Lung (tissue), 12 donors: ENCODE measurements around the gene VTI1A. TPM values are rescaled to one million over a fixed set of nuclear protein-coding genes. Genes with fewer than 3 reads are reported as not detected.

Experiments
- ATAC-seq: fragments of 200-7000 bp; cut with Tn5 transposase; one replicate; pipeline ENCODE4 v1.9.1; 2020; ENCODE audit warnings: moderate number of reproducible peaks; ENCODE audit not compliant: insufficient read depth, low FRiP score
- DNase-seq, 3 donors: peaks; one replicate each; pipeline ENCODE4 v3.0.0-alpha.2; 2013 to 2017
- H3K27ac ChIP-seq, 2 donors: one replicate each; pipeline ENCODE4 v1.5.1; 2013; ENCODE audit warnings: mild to moderate bottlenecking in 2 of 2, moderate library complexity in 2 of 2, control low read depth in 1 of 2, inconsistent platforms in 1 of 2, low read depth in 1 of 2, low read length in 1 of 2
- H3K27me3 ChIP-seq, 3 donors: one replicate each; pipeline ENCODE4 v1.5.1; 2013; ENCODE audit warnings: low read length in 2 of 3; ENCODE audit not compliant: control insufficient read depth in 3 of 3, insufficient read depth in 3 of 3
- H3K36me3 ChIP-seq, 4 donors: one replicate each; pipeline ENCODE4 v1.5.1; 2013; ENCODE audit warnings: low read length in 4 of 4, mild to moderate bottlenecking in 1 of 4, moderate library complexity in 1 of 4; ENCODE audit not compliant: control insufficient read depth in 4 of 4, insufficient read depth in 4 of 4
- H3K4me1 ChIP-seq, 5 donors: one replicate each; pipeline ENCODE4 v1.5.1; 2013; ENCODE audit warnings: low read length in 5 of 5, mild to moderate bottlenecking in 2 of 5, moderate library complexity in 1 of 5; ENCODE audit not compliant: control insufficient read depth in 5 of 5, insufficient read depth in 5 of 5
- H3K4me3 ChIP-seq: one replicate; pipeline ENCODE4 v1.5.1; 2013; ENCODE audit warnings: mild to moderate bottlenecking, control low read depth, moderate library complexity
- H3K9ac ChIP-seq, 2 donors: one replicate each; pipeline ENCODE4 v1.5.1; 2013; ENCODE audit warnings: low read length in 2 of 2, control low read depth in 1 of 2; ENCODE audit not compliant: insufficient read depth in 1 of 2
- H3K9me3 ChIP-seq, 4 donors: one replicate each; pipeline ENCODE4 v1.5.1; 2013; ENCODE audit warnings: low read length in 3 of 4, mild to moderate bottlenecking in 1 of 4, moderate library complexity in 1 of 4; ENCODE audit not compliant: control insufficient read depth in 4 of 4, insufficient read depth in 3 of 4
- WGBS, 2 donors: extraction: QIAGEN DNeasy Blood & Tissue Kit; methylation state at CpG; one replicate each; pipeline ENCODE4 v1.1.7; 2013; 5-methylcytosine and 5-hydroxymethylcytosine counted together
- polyA plus RNA-seq, 2 donors: library from polyadenylated mRNA; stranded (reverse); fragments of 200-250 nt; gene quantifications; one replicate each; pipeline ENCODE4 v1.2.1, GENCODE V29; 2013
- total RNA-seq, 2 donors: library from RNA; depleted of rRNA in 1 of 2; stranded (reverse); fragments of >200 nt in 1 of 2; gene quantifications; one replicate each; pipeline ENCODE4 v1.2.1, GENCODE V29; 2014 to 2021
- TF ChIP-seq, protein P1 (sequence below): IDR thresholded peaks from 2 replicates; pipeline ENCODE4 v1.5.1; 2012; ENCODE audit warnings: mild to moderate bottlenecking; ENCODE audit errors: control extremely low read depth, extremely low read depth
- donor health status: control.
- donor health status: control.
- donor health status: Bipolar disorder and iron deficiency.
- donor health status: healthy.
- donor health status: DM: yes; HTN: yes; CAD: no.

The VTI1A gene
- total and polyA plus RNA-seq, 4 donors, result 9.2 to 48.2 (median 28.4) TPM

DNA sequence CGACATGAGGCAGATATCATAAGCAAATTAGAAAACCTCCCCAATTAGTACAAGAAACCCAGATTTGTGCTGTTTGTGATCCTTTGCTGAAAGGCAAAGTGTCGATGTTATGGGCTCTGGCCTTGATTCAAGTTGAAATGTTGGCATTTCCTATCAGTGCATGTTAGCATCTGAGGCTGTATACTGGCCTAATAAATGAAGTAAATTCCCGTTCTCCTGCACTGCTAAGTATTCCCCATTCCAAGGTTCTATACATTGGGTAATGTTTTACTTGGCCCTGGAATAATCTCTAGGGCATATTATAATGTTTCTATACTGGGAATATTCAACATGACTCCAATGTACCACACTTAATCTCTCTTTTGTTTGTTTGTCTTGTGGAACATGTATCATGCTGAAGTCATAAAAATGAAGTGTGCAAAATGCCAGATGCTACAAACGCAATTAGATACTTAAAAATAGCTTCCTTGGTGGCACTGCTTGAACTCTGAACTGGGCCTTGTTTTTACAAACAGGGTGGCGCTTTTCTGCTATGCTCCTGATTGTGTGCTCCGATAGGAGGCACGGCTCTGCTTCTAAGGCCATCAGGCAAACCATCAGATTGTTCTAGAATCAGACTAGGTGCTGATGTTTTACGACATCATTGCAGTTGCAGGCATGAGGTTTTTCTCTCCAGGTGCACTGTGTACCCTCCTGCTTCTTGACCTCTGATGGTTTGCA lies 346.3 kb downstream of the VTI1A start:
- no peak for ATAC-seq
- peak in 2 of 3 donors; percentile 56 to 67 for DNase-seq
- 55 to 90% methylated on average over 8 of the region's 8 CpGs for WGBS, 2 donors
- Histone ChIP-seq H3K36me3 (no peaks in the 10 kb centered on the region), H3K27ac (no peak overlapping the region), H3K4me3 (no peak overlapping the region), H3K9ac (peak overlapping the region; percentile 6 to 63), H3K9me3 (peaks cover 0 to 3% (median 0%) of the 10 kb centered on the region in 4 donors), H3K27me3 (no peaks in the 10 kb centered on the region), H3K4me1 (peaks cover 0 to 23% (median 3%) of the 10 kb centered on the region in 5 donors)
- TF ChIP-seq, protein P1, sequence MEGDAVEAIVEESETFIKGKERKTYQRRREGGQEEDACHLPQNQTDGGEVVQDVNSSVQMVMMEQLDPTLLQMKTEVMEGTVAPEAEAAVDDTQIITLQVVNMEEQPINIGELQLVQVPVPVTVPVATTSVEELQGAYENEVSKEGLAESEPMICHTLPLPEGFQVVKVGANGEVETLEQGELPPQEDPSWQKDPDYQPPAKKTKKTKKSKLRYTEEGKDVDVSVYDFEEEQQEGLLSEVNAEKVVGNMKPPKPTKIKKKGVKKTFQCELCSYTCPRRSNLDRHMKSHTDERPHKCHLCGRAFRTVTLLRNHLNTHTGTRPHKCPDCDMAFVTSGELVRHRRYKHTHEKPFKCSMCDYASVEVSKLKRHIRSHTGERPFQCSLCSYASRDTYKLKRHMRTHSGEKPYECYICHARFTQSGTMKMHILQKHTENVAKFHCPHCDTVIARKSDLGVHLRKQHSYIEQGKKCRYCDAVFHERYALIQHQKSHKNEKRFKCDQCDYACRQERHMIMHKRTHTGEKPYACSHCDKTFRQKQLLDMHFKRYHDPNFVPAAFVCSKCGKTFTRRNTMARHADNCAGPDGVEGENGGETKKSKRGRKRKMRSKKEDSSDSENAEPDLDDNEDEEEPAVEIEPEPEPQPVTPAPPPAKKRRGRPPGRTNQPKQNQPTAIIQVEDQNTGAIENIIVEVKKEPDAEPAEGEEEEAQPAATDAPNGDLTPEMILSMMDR, result no peak

DNA sequence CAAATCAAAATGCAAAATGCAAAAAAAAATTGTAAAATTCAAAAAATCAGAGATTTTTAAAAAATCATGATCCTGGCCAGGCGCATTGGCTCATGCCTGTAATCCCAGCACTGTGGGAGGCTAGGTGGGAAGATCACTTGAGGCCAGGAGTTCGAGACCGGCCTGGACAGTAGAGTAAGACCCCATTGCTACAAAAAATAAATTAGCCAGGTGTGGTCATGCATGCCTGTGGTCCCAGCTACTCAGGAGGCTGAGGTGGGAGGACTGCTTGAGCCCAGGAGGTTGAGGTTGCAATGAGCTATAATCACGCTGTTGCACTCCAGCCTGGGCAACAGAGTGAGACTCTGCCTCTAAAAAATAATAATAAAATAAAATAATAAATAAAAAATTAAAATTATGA lies 347.2 kb downstream of the VTI1A start:
- no peak overlapping the region for H3K4me3 ChIP-seq
- H3K9ac ChIP-seq, result no peak overlapping the region
- ATAC-seq (no peak), DNase-seq (no peak)
- no peaks in the 10 kb centered on the region for H3K36me3 ChIP-seq
- H3K4me1 ChIP-seq, result peaks cover 0 to 23% (median 3%) of the 10 kb centered on the region in 5 donors
- no peaks in the 10 kb centered on the region for H3K27me3 ChIP-seq
- peaks cover 0 to 2% (median 0%) of the 10 kb centered on the region in 4 donors for H3K9me3 ChIP-seq
- H3K27ac ChIP-seq, result no peak overlapping the region
- TF ChIP-seq, protein P1, result no peak
- WGBS, 2 donors, result 95 to 99% methylated on average over 4 of the region's 4 CpGs

DNA sequence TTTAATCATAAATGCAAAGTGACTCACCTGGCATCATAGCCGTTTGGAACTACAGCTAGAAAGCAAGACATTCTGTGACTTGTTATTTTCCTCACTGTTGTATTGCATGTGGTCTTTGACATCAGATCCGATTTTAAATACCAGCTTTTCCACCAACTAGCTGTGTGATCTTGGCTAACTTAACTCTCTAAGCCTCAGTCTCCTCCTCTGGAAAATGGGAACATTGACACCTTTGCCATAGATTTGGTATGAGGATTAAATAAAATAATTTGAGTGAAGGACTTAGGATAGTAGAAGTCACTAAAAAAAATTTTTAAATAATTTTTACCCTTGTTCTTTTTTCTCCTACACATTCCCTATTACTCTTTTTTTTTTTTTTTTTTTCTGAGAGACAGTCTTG lies 348.1 kb downstream of the VTI1A start:
- DNase-seq, result no peak
- TF ChIP-seq, protein P1, result no peak
- Histone ChIP-seq H3K9ac (no peak overlapping the region), H3K4me1 (peaks cover 0 to 23% (median 4%) of the 10 kb centered on the region in 5 donors), H3K9me3 (no peaks in the 10 kb centered on the region), H3K36me3 (no peaks in the 10 kb centered on the region), H3K27ac (no peak overlapping the region), H3K4me3 (no peak overlapping the region), H3K27me3 (no peaks in the 10 kb centered on the region)
- ATAC-seq, result no peak
- WGBS, 2 donors, result 96 to 98% methylated on average over 2 of the region's 2 CpGs
